IMR-90 (cell line): ENCODE results near the gene ATP5PD. TPM values are rescaled to one million over a fixed set of nuclear protein-coding genes. Genes with fewer than 3 reads are reported as not detected.

ENCODE experiments used
- ATAC-seq: fragments of 200-7000 bp; cut with Tn5 transposase; 2 replicates; pipeline ENCODE4 v1.9.1; 2020; ENCODE audit warnings: low read depth, mild to moderate bottlenecking, moderate library complexity
- BruUV-seq: library from RNA; stranded (reverse); fragments of 400-500 nt; replicated peaks from 2 replicates; lab custom pipeline; 2021; lab: Mats Ljungman, UMichigan
- CTCF ChIA-PET: fragments of 300-600 bp; formaldehyde crosslinking; extraction: SDS; loops from one replicate; lab custom pipeline; 2021; ENCODE audit warnings: antibody characterized with exemption; lab: Yijun Ruan, JAX
- POLR2A ChIA-PET: fragments of 300-600 bp; sonication (Branson Sonifier 250); formaldehyde crosslinking; loops from one replicate; lab custom pipeline; 2022; ENCODE audit warnings: antibody characterized with exemption; ENCODE audit not compliant: unreplicated experiment; lab: Charles Lee
- DNase-seq: peaks from one replicate; pipeline ENCODE4 v3.0.0; 2013
- H2AFZ ChIP-seq: replicated peaks from 2 replicates; pipeline ENCODE3; 2013; ENCODE audit warnings: low read length, mild to moderate bottlenecking; ENCODE audit not compliant: poor library complexity
- H2AK5ac ChIP-seq: 2 replicates; pipeline ENCODE4 v1.6.1; 2013; ENCODE audit warnings: low read depth, low read length, inconsistent platforms
- H2AK9ac ChIP-seq: replicated peaks from 2 replicates; pipeline ENCODE3; 2013; ENCODE audit warnings: mild to moderate bottlenecking, low read depth, low read length, moderate library complexity; ENCODE audit not compliant: poor library complexity
- H2BK120ac ChIP-seq: 2 replicates; pipeline ENCODE4 v1.6.1; 2013; ENCODE audit warnings: low read depth, low read length, inconsistent platforms
- H2BK15ac ChIP-seq: 3 replicates; pipeline ENCODE4 v1.6.1; 2013; ENCODE audit warnings: low read depth, low read length, inconsistent platforms
- H2BK20ac ChIP-seq: 2 replicates; pipeline ENCODE4 v1.6.1; 2013; ENCODE audit warnings: low read depth, mild to moderate bottlenecking, inconsistent platforms, low read length, moderate library complexity
- H2BK5ac ChIP-seq: 2 replicates; pipeline ENCODE4 v1.6.1; 2013; ENCODE audit warnings: mild to moderate bottlenecking, low read depth, low read length, inconsistent platforms; ENCODE audit not compliant: poor library complexity, severe bottlenecking
- H3K14ac ChIP-seq: replicated peaks from 2 replicates; pipeline ENCODE4 v1.6.1; 2013; ENCODE audit warnings: low read depth, low read length, inconsistent platforms
- H3K18ac ChIP-seq: 2 replicates; pipeline ENCODE4 v1.6.1; 2013; ENCODE audit warnings: low read depth, low read length, control low read depth
- H3K23ac ChIP-seq: 2 replicates; pipeline ENCODE4 v1.6.1; 2013; ENCODE audit warnings: low read depth, low read length, inconsistent platforms
- H3K27ac ChIP-seq: 2 replicates; pipeline ENCODE4 v1.5.1; 2013; ENCODE audit warnings: mild to moderate bottlenecking, control low read depth, low read length; ENCODE audit not compliant: insufficient read depth
- H3K27me3 ChIP-seq: 2 replicates; pipeline ENCODE4 v1.6.1; 2013; ENCODE audit warnings: low read length; ENCODE audit not compliant: control insufficient read depth, insufficient read depth
- H3K36me3 ChIP-seq: 2 replicates; pipeline ENCODE4 v1.6.1; 2013; ENCODE audit warnings: low read length, mixed read lengths; ENCODE audit not compliant: control insufficient read depth, insufficient read depth
- H3K4ac ChIP-seq: 2 replicates; pipeline ENCODE4 v1.6.1; 2013; ENCODE audit warnings: low read depth, low read length, inconsistent platforms
- H3K4me1 ChIP-seq: 2 replicates; pipeline ENCODE4 v1.6.1; 2013; ENCODE audit warnings: low read length, mixed read lengths; ENCODE audit not compliant: control insufficient read depth, insufficient read depth
- H3K4me2 ChIP-seq: 2 replicates; pipeline ENCODE4 v1.6.1; 2013; ENCODE audit warnings: low read depth, mild to moderate bottlenecking, control low read depth, low read length, moderate library complexity
- H3K4me3 ChIP-seq: 2 replicates; pipeline ENCODE4 v1.5.1; 2013; ENCODE audit warnings: low read depth, mild to moderate bottlenecking, control low read depth, low read length, moderate library complexity; ENCODE audit not compliant: insufficient read depth
- H3K56ac ChIP-seq: 2 replicates; pipeline ENCODE4 v1.6.1; 2013; ENCODE audit warnings: low read length, inconsistent platforms; ENCODE audit not compliant: insufficient read depth; ENCODE audit errors: extremely low read depth
- H3K79me1 ChIP-seq, 2 experiments: 2 replicates each; pipeline ENCODE4 v1.6.1; 2013; ENCODE audit warnings: low read length in 2 of 2, inconsistent platforms in 1 of 2, low read depth in 1 of 2
- H3K9ac ChIP-seq: 2 replicates; pipeline ENCODE4 v1.6.1; 2013; ENCODE audit warnings: low read depth, low read length, control low read depth
- H3K9me1 ChIP-seq: 2 replicates; pipeline ENCODE4 v1.6.1; 2013; ENCODE audit warnings: low read length, inconsistent platforms; ENCODE audit not compliant: insufficient read depth
- H3K9me3 ChIP-seq: 2 replicates; pipeline ENCODE4 v1.6.1; 2013; ENCODE audit warnings: low read length; ENCODE audit not compliant: control insufficient read depth, insufficient read depth
- H4K20me1 ChIP-seq: 2 replicates; pipeline ENCODE4 v1.6.1; 2013; ENCODE audit warnings: low read length, inconsistent platforms; ENCODE audit not compliant: insufficient read depth
- H4K5ac ChIP-seq: 2 replicates; pipeline ENCODE4 v1.6.1; 2013; ENCODE audit warnings: mild to moderate bottlenecking, low read depth, low read length, control low read depth
- H4K8ac ChIP-seq, 2 experiments: 2 replicates each; pipeline ENCODE4 v1.6.1; 2013; ENCODE audit warnings: low read depth in 2 of 2, low read length in 2 of 2, control low read depth in 1 of 2, inconsistent platforms in 1 of 2
- H4K91ac ChIP-seq: 2 replicates; pipeline ENCODE4 v1.6.1; 2013; ENCODE audit warnings: low read depth, low read length, inconsistent platforms; ENCODE audit not compliant: insufficient read depth
- BHLHE40 ChIP-seq: fragments of 150-350 bp; IDR thresholded peaks from 2 replicates; pipeline ENCODE4 v1.6.1; 2016; ENCODE audit warnings: mild to moderate bottlenecking, low read depth, low read length
- CEBPB ChIP-seq: IDR thresholded peaks from 2 replicates; pipeline ENCODE4 v1.6.1; 2012; ENCODE audit warnings: low read depth, low read length, improper control_type of control experiment
- MXI1 ChIP-seq: IDR thresholded peaks from 2 replicates; pipeline ENCODE4 v1.6.1; 2012; ENCODE audit warnings: low read depth, mild to moderate bottlenecking, low read length, moderate library complexity, borderline replicate concordance
- RCOR1 ChIP-seq: IDR thresholded peaks from 2 replicates; pipeline ENCODE4 v1.6.1; 2012; ENCODE audit warnings: mild to moderate bottlenecking, low read length, improper control_type of control experiment; ENCODE audit not compliant: insufficient replicate concordance
- USF2 ChIP-seq: fragments of 150-350 bp; IDR thresholded peaks from 2 replicates; pipeline ENCODE4 v1.6.1; 2017; ENCODE audit warnings: mild to moderate bottlenecking, antibody characterized with exemption, low read length, low read depth
- WGBS, 2 experiments: methylation state at CpG; one replicate each; pipeline versions ENCODE4 v1.1.5 to v1.1.7; 2013; ENCODE audit warnings: missing lambda C conversion rate in 2 of 2; ENCODE audit not compliant: insufficient read length in 1 of 2; ENCODE audit errors: extremely low coverage in 2 of 2; 5-methylcytosine and 5-hydroxymethylcytosine counted together
- dilution Hi-C: fragments of 300-500 bp; cut with HindIII; formaldehyde crosslinking; loops from one replicate; pipeline ENCODE4 v1.14.3; 2018; ENCODE audit warnings: low sequenced_read_pairs; ENCODE audit not compliant: unreplicated experiment
- in situ Hi-C: fragments of 300-500 bp; cut with MboI; formaldehyde crosslinking; loops from 3 replicates; pipeline ENCODE4 v1.14.3; 2019; ENCODE audit warnings: low sequenced_read_pairs, inconsistent platforms, mixed read lengths
- intact Hi-C: fragments of 100-400 bp; cut with micrococcal nuclease; formaldehyde crosslinking; loops from 2 replicates; pipeline ENCODE4 v1.10.0; 2022
- polyA plus RNA-seq, 3 experiments: library from polyadenylated mRNA; depleted of rRNA; stranded (reverse); fragments of >200 nt; gene quantifications; 2 replicates each; pipeline ENCODE4 v1.2.3, GENCODE V29; 2012; ENCODE audit warnings: low replicate concordance in 1 of 3
- total RNA-seq: library from RNA; depleted of rRNA; stranded (reverse); fragments of >200 nt; gene quantifications from 2 replicates; pipeline ENCODE4 v1.2.3, GENCODE V29; 2012

The ATP5PD gene
- total and polyA plus RNA-seq, 2 of the 4 experiments (the other 2 are of a cell fraction): 373 to 425 TPM

GRCh38 chr17:75075597-75076336 lies 29.0 kb upstream of the ATP5PD start:
- H2BK15ac ChIP-seq: no peak overlapping the region
- no peak for TF ChIP-seq CEBPB
- TF ChIP-seq MXI1: no peak
- TF ChIP-seq BHLHE40: no peak
- no peak for TF ChIP-seq USF2
- no peak for TF ChIP-seq RCOR1
- no peak overlapping the region; the same call in 1 of the 2 replicates for H3K23ac ChIP-seq
- H3K9me1 ChIP-seq: peaks cover 16% of the 10 kb centered on the region
- BruUV-seq: no TSS peak
- H2AK5ac ChIP-seq: no peak overlapping the region
- H4K91ac ChIP-seq: no peak overlapping the region; the same call in 1 of the 2 replicates
- intact Hi-C loops (no loop called here), dilution Hi-C loops (no loop called here), in situ Hi-C loops (no loop called here)
- no peak overlapping the region for H2AK9ac ChIP-seq
- no peak overlapping the region for H3K4ac ChIP-seq
- POLR2A ChIA-PET: no interaction called here
- no CpG with 5 or more reads among the region's 4 CpGs for WGBS, 2 experiments
- peaks cover 21% of the 10 kb centered on the region for H3K4me1 ChIP-seq
- H3K18ac ChIP-seq: no peak overlapping the region
- no peaks in the 10 kb centered on the region for H3K9me3 ChIP-seq
- H4K20me1 ChIP-seq: no peaks in the 10 kb centered on the region
- no peaks in the 10 kb centered on the region for H3K27me3 ChIP-seq
- H3K4me3 ChIP-seq: no peak overlapping the region
- H2BK120ac ChIP-seq: no peak overlapping the region
- CTCF ChIA-PET: no interaction called here
- H3K79me1 ChIP-seq: no peaks in the 10 kb centered on the region
- H4K5ac ChIP-seq: no peak overlapping the region
- H3K56ac ChIP-seq: no peak overlapping the region
- H2BK20ac ChIP-seq: no peak overlapping the region
- H3K27ac ChIP-seq: no peak overlapping the region
- DNase-seq (no peak), ATAC-seq (no peak)
- H3K4me2 ChIP-seq: no peak overlapping the region
- H3K36me3 ChIP-seq: no peaks in the 10 kb centered on the region
- no peak overlapping the region for H2BK5ac ChIP-seq
- no peak overlapping the region for H2AFZ ChIP-seq
- H3K9ac ChIP-seq: no peak overlapping the region
- no peak overlapping the region for H4K8ac ChIP-seq
- no peak overlapping the region for H3K14ac ChIP-seq
